ENCODE results near the gene SYN1. TPM values are rescaled to one million over a fixed set of nuclear protein-coding genes. Genes with fewer than 3 reads are reported as not detected.

The SYN1 gene
- total RNA-seq, 1 donor from 2014 or later: 1.9 TPM

DNA sequence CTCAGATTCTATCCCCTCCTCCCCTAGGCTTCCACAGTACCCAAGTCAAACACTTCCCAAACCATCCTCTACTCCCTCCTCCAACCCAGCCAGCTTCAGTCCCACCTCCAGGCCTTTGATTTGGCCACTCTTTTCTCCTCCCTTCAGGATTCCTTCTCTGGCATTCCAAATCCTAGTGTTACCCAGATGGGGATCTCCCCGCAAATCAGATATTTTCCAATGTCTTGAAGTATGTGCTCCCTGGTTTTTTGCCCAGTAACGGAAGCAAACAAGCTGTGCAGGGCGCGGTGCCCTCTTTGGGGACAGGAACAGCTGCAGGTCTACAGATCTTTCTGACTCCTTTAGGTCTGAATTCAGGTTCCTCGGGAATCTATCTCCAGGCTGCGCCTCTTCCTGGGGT, 2.2 kb upstream of the SYN1 start:
- Histone ChIP-seq H3K4me3 (ENCODE audit: low read depth, low read length) (no peak overlapping the region), H3K27me3 (ENCODE audit: control insufficient read depth, insufficient read depth, low read length) (peaks cover 4% of the 10 kb centered on the region)
- TF ChIP-seq, protein P1, sequence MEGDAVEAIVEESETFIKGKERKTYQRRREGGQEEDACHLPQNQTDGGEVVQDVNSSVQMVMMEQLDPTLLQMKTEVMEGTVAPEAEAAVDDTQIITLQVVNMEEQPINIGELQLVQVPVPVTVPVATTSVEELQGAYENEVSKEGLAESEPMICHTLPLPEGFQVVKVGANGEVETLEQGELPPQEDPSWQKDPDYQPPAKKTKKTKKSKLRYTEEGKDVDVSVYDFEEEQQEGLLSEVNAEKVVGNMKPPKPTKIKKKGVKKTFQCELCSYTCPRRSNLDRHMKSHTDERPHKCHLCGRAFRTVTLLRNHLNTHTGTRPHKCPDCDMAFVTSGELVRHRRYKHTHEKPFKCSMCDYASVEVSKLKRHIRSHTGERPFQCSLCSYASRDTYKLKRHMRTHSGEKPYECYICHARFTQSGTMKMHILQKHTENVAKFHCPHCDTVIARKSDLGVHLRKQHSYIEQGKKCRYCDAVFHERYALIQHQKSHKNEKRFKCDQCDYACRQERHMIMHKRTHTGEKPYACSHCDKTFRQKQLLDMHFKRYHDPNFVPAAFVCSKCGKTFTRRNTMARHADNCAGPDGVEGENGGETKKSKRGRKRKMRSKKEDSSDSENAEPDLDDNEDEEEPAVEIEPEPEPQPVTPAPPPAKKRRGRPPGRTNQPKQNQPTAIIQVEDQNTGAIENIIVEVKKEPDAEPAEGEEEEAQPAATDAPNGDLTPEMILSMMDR (IDR thresholded peaks at IDR 0.05; ENCODE audit: insufficient read depth, low read length, poor library complexity, severe bottlenecking): no peak

DNA sequence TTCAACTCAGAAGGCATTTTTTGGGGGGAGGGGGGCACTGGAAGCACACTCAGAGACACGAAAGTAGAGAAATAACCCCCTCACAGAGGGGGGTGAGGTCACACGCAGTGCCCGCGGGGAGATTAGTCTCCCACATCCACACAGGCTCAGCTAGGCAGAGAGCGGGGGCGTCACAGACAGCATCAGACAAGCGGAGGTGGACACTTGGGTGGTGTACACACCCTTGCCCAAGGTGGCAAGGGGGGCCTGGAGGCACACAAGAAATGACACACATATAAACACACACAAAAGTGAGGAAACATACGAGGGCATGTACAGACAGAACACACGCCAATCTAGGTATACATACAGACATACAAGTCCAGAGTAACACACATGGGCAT, 637 bp upstream of the SYN1 start:
- Histone ChIP-seq H3K36me3 (ENCODE audit: control insufficient read depth, insufficient read depth, low read length) (no peaks in the 10 kb centered on the region), H3K27me3 (ENCODE audit: control insufficient read depth, insufficient read depth, low read length) (peaks cover 4% of the 10 kb centered on the region), H3K4me3 (ENCODE audit: low read depth, low read length) (no peak overlapping the region)
- TF ChIP-seq, protein P1 (IDR thresholded peaks at IDR 0.05; ENCODE audit: insufficient read depth, low read length, poor library complexity, severe bottlenecking): no peak
- DNase-seq (ENCODE audit: low read depth): no peak

More for the DNA sequence above, 2.2 kb upstream of the SYN1 start:
- no peaks in the 10 kb centered on the region for H3K36me3 ChIP-seq (ENCODE audit: control insufficient read depth, insufficient read depth, low read length)
- DNase-seq (ENCODE audit: low read depth): no peak

DNA sequence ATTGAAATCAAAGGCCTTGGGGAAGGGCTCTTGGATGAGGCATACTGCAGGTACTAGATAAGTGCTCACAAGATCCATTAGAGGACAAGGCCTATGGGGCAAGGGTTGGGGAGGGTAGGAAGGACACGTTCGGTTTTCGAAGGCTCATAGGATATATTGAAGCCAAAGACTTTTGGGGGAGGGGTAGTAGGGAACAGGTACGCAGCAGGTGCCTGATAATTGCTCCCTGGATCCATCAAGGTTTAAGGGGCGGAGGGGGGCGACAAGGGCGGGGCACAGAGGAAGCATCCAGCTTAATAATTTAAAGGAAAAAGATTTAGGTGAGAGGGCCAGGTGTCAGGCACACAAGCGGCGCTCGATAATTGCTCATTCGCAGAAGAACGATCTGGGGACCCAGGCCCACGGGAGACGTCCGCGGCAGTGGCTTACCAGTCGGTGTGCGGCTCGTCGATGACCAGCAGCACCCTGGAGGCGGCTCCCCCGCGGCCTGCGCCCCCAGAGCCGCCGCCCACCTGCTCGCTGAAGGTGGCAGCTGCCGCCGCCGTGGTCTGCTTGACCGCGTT, 653 bp downstream of the SYN1 start:
- DNase-seq (ENCODE audit: low read depth): no peak
- Histone ChIP-seq H3K36me3 (ENCODE audit: control insufficient read depth, insufficient read depth, low read length) (no peaks in the 10 kb centered on the region), H3K4me3 (ENCODE audit: low read depth, low read length) (no peak overlapping the region), H3K27me3 (ENCODE audit: control insufficient read depth, insufficient read depth, low read length) (peaks cover 4% of the 10 kb centered on the region)
- TF ChIP-seq, protein P1 (IDR thresholded peaks at IDR 0.05; ENCODE audit: insufficient read depth, low read length, poor library complexity, severe bottlenecking): no peak

DNA sequence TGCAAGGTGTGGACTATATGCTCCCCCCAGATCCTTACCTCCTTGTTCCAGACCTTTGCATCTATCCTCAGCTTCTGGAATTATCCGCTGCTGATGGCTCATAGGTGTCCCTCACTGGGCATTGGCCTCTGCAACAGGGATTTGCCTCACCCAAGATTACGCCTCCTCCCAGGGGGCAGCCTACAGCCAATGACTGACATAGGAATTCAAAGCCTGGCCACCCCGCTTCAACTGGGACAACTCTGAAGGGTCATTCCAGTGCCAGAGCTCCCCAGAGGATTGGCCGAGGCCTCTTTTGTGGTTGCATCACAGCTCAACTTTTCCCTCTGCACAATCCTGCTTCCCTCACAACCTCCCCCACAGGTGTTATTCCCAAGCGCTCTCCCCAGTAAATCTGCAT, 5.0 kb downstream of the SYN1 start:
- no peaks in the 10 kb centered on the region for H3K36me3 ChIP-seq (ENCODE audit: control insufficient read depth, insufficient read depth, low read length)
- TF ChIP-seq, protein P1 (IDR thresholded peaks at IDR 0.05; ENCODE audit: insufficient read depth, low read length, poor library complexity, severe bottlenecking): no peak
- no peak for DNase-seq (ENCODE audit: low read depth)

DNA sequence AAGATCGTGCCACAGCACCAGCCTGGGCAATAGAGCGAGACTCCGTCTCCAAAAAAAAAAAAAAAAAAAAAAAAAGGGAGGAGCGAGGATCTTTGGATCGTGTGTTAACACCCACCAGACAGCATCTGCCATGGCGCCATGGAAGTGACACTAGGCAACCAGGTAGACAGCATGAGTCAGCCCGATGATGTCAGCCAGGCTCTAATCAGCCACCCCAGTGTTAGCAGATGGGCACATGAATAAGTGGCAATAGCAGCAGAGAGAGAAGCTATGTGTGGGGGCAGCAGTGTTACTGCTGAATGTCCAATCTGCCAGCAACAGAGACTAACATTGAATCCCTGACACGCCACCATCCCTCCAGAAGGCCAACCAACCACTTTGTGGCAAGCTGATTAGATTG, 6.6 kb downstream of the SYN1 start:
- Histone ChIP-seq H3K36me3 (ENCODE audit: control insufficient read depth, insufficient read depth, low read length) (no peaks in the 10 kb centered on the region), H3K4me3 (ENCODE audit: low read depth, low read length) (no peak overlapping the region), H3K27me3 (ENCODE audit: control insufficient read depth, insufficient read depth, low read length) (no peaks in the 10 kb centered on the region)
- TF ChIP-seq, protein P1 (IDR thresholded peaks at IDR 0.05; ENCODE audit: insufficient read depth, low read length, poor library complexity, severe bottlenecking): no peak
- no peak for DNase-seq (ENCODE audit: low read depth)

More for the DNA sequence above, 5.0 kb downstream of the SYN1 start:
- Histone ChIP-seq H3K4me3 (ENCODE audit: low read depth, low read length) (no peak overlapping the region), H3K27me3 (ENCODE audit: control insufficient read depth, insufficient read depth, low read length) (peaks cover 4% of the 10 kb centered on the region)

- no peaks in the 10 kb centered on the region for H3K27me3 ChIP-seq (ENCODE audit: control insufficient read depth, insufficient read depth, low read length)
- H3K36me3 ChIP-seq (ENCODE audit: control insufficient read depth, insufficient read depth, low read length): no peaks in the 10 kb centered on the region
- TF ChIP-seq, protein P1 (IDR thresholded peaks at IDR 0.05; ENCODE audit: insufficient read depth, low read length, poor library complexity, severe bottlenecking): no peak
- H3K4me3 ChIP-seq (ENCODE audit: low read depth, low read length): no peak overlapping the region
- no peak for DNase-seq (ENCODE audit: low read depth)
Observed at GRCh38 chrX:47612418-47612817, 7.2 kb downstream of the SYN1 start.
